HCT116 (cell line): ENCODE data around the gene STAT2. TPM values are rescaled to one million over a fixed set of nuclear protein-coding genes. Genes with fewer than 3 reads are reported as not detected.

Experiments used
- ATAC-seq: fragments of 200-7000 bp; cut with Tn5 transposase; 2 replicates; pipeline ENCODE4 v1.9.1; 2020; ENCODE audit warnings: mild to moderate bottlenecking, moderate library complexity
- BruUV-seq: library from RNA; stranded (reverse); fragments of 400-500 nt; replicated peaks from 2 replicates; lab custom pipeline; 2021; lab: Mats Ljungman, UMichigan
- CTCF ChIA-PET: fragments of 300-600 bp; sonication (Branson Sonifier 250); formaldehyde crosslinking; loops from one replicate; lab custom pipeline; 2021; ENCODE audit warnings: antibody characterized with exemption; lab: Charles Lee
- POLR2A ChIA-PET: fragments of 300-600, 350-600 bp; sonication (Branson Sonifier 250); formaldehyde crosslinking; loops from one replicate; lab custom pipeline; 2021; ENCODE audit warnings: antibody characterized with exemption; lab: Charles Lee
- RAD21 ChIA-PET, 2 experiments: fragments of 300-600 bp; sonication (Branson Sonifier 250); formaldehyde crosslinking; loops; one replicate each; lab custom pipeline; 2023; ENCODE audit warnings: low total read pairs in 2 of 2; ENCODE audit not compliant: uncharacterized antibody in 2 of 2, unreplicated experiment in 2 of 2, low non-redundant PET in 1 of 2; lab: Charles Lee
- DNase-seq: peaks from one replicate; pipeline ENCODE4 v3.0.0-alpha.2; 2010; ENCODE audit warnings: low read depth, low spot score
- H2AFZ ChIP-seq: fragments of 200-600 bp; shearing (Covaris generic), sonication (generic); 2 replicates; pipeline ENCODE4 v1.6.1; 2017; ENCODE audit warnings: low read depth, mixed run types, mixed read lengths, antibody characterized with exemption, low read length; ENCODE audit not compliant: poor library complexity, severe bottlenecking
- H3K27ac ChIP-seq: 2 replicates; pipeline ENCODE4 v1.5.1; 2012; ENCODE audit warnings: low read depth, low read length
- H3K27me3 ChIP-seq: fragments of 200-600 bp; sonication (generic); 2 replicates; pipeline ENCODE4 v1.6.1; 2016; ENCODE audit warnings: mixed run types, low read length, mixed read lengths; ENCODE audit not compliant: insufficient read depth
- H3K36me3 ChIP-seq, 2 experiments: fragments of 200-500 bp in 1 of 2; fragments of 200-600 bp in 1 of 2; sonication (Bioruptor generic) in 1 of 2; sonication (generic) in 1 of 2; 2 replicates each; pipeline versions ENCODE4 v1.5.1 to v1.6.1; 2014 to 2016; ENCODE audit warnings: low read length in 2 of 2, inconsistent platforms in 1 of 2, mixed read lengths in 1 of 2, mixed run types in 1 of 2; ENCODE audit not compliant: insufficient read depth in 2 of 2, control insufficient read depth in 1 of 2
- H3K4me1 ChIP-seq, 2 experiments: fragments of 200-600 bp in 1 of 2; sonication (generic) in 1 of 2; 2 replicates each; pipeline versions ENCODE4 v1.5.1 to v1.6.1; 2012 to 2017; ENCODE audit warnings: low read length in 2 of 2, inconsistent platforms in 1 of 2, mild to moderate bottlenecking in 1 of 2, mixed read lengths in 1 of 2, mixed run types in 1 of 2, moderate library complexity in 1 of 2; ENCODE audit not compliant: insufficient read depth in 2 of 2, control insufficient read depth in 1 of 2
- H3K4me2 ChIP-seq: fragments of 200-600 bp; sonication (generic); 2 replicates; pipeline ENCODE4 v1.6.1; 2017; ENCODE audit warnings: mixed run types, low read length, mixed read lengths
- H3K4me3 ChIP-seq, 2 experiments: fragments of 200-600 bp in 1 of 2; sonication (generic) in 1 of 2; replicated peaks in 1 of 2; 2 replicates each; pipeline ENCODE4 v1.5.1; 2011 to 2016; ENCODE audit warnings: low read length in 2 of 2, control low read depth in 1 of 2, low read depth in 1 of 2, mild to moderate bottlenecking in 1 of 2, mixed read lengths in 1 of 2, mixed run types in 1 of 2
- H3K79me2 ChIP-seq: fragments of 200-600 bp; sonication (generic); 2 replicates; pipeline ENCODE4 v1.6.1; 2017; ENCODE audit warnings: mild to moderate bottlenecking, mixed run types, low read length, moderate library complexity, mixed read lengths; ENCODE audit not compliant: insufficient read depth
- H3K9ac ChIP-seq: fragments of 200-600 bp; sonication (generic); 2 replicates; pipeline ENCODE4 v1.6.1; 2016; ENCODE audit warnings: low read length, mixed read lengths
- H3K9me2 ChIP-seq: fragments of 200-600 bp; sonication (generic), shearing (Covaris generic); 2 replicates; pipeline ENCODE4 v1.6.1; 2017; ENCODE audit warnings: mixed run types, mild to moderate bottlenecking, moderate library complexity; ENCODE audit not compliant: insufficient read depth
- H3K9me3 ChIP-seq, 2 experiments: fragments of 200-500 bp in 1 of 2; fragments of 200-600 bp in 1 of 2; sonication (Bioruptor generic) in 1 of 2; sonication (generic) in 1 of 2; 2 replicates each; pipeline ENCODE4 v1.6.1; 2014 to 2017; ENCODE audit warnings: low read length in 2 of 2, mixed read lengths in 2 of 2, inconsistent platforms in 1 of 2, low read depth in 1 of 2, mild to moderate bottlenecking in 1 of 2, mixed run types in 1 of 2, moderate library complexity in 1 of 2; ENCODE audit not compliant: control insufficient read depth in 1 of 2, insufficient read depth in 1 of 2
- H4K20me1 ChIP-seq: fragments of 200-600 bp; sonication (generic), shearing (Covaris generic); 2 replicates; pipeline ENCODE4 v1.6.1; 2017; ENCODE audit warnings: mixed run types, mild to moderate bottlenecking, moderate library complexity; ENCODE audit not compliant: insufficient read depth
- ATF3 ChIP-seq: IDR thresholded peaks from 2 replicates; pipeline ENCODE4 v1.6.1; 2012
- CEBPB ChIP-seq: IDR thresholded peaks from 2 replicates; pipeline ENCODE4 v1.6.1; 2012; ENCODE audit warnings: low read depth
- CTCF ChIP-seq, 3 experiments: fragments of 200-600 bp in 1 of 3; sonication (generic) in 1 of 3; IDR thresholded peaks in 2 of 3; conservative IDR thresholded peaks in 1 of 3; 2 replicates each; pipeline ENCODE4 v1.5.1; 2012 to 2017; ENCODE audit warnings: low read depth in 2 of 3, low read length in 2 of 3, antibody characterized with exemption in 1 of 3, borderline replicate concordance in 1 of 3, control low read depth in 1 of 3, mild to moderate bottlenecking in 1 of 3, mixed read lengths in 1 of 3, mixed run types in 1 of 3, moderate library complexity in 1 of 3; ENCODE audit not compliant: insufficient read depth in 1 of 3
- EGR1 ChIP-seq: IDR thresholded peaks from 2 replicates; pipeline ENCODE4 v1.6.1; 2012; ENCODE audit warnings: low read depth
- ELF1 ChIP-seq: IDR thresholded peaks from 2 replicates; pipeline ENCODE4 v1.6.1; 2012; ENCODE audit warnings: low read depth, borderline replicate concordance
- EZH2phosphoT487 ChIP-seq: fragments of 200-600 bp; IDR thresholded peaks from 2 replicates; pipeline ENCODE4 v1.6.1; 2018; ENCODE audit warnings: antibody characterized with exemption, borderline replicate concordance
- FOSL1 ChIP-seq: IDR thresholded peaks from 2 replicates; pipeline ENCODE4 v1.6.1; 2012; ENCODE audit warnings: low read depth
- MAX ChIP-seq: IDR thresholded peaks from 2 replicates; pipeline ENCODE4 v1.6.1; 2012
- POLR2A ChIP-seq: IDR thresholded peaks from 2 replicates; pipeline ENCODE4 v1.7.0; 2011; ENCODE audit warnings: borderline replicate concordance; ENCODE audit not compliant: insufficient read depth, insufficient read length; ENCODE audit errors: extremely low read depth
- POLR2AphosphoS5 ChIP-seq: IDR thresholded peaks from 2 replicates; pipeline ENCODE4 v1.6.1; 2011; ENCODE audit warnings: mild to moderate bottlenecking, low read depth, low read length, moderate library complexity
- RAD21 ChIP-seq: IDR thresholded peaks from 2 replicates; pipeline ENCODE4 v1.6.1; 2012; ENCODE audit warnings: low read depth, mild to moderate bottlenecking
- REST ChIP-seq: IDR thresholded peaks from 2 replicates; pipeline ENCODE4 v1.6.1; 2012; ENCODE audit warnings: low read depth
- SIN3A ChIP-seq: IDR thresholded peaks from 2 replicates; pipeline ENCODE4 v1.6.1; 2012; ENCODE audit warnings: low read depth
- SP1 ChIP-seq: IDR thresholded peaks from 2 replicates; pipeline ENCODE4 v1.6.1; 2012; ENCODE audit warnings: low read depth
- SRF ChIP-seq: IDR thresholded peaks from 2 replicates; pipeline ENCODE4 v1.6.1; 2012; ENCODE audit warnings: low read depth
- ZFX ChIP-seq: fragments of 450-650 bp; IDR thresholded peaks from 2 replicates; pipeline ENCODE4 v1.6.1; 2017
- intact Hi-C: fragments of 100-400 bp; cut with micrococcal nuclease; formaldehyde crosslinking; loops from 2 replicates; pipeline ENCODE4 v1.10.0; 2022
- total RNA-seq: library from RNA; stranded (reverse); gene quantifications from one replicate; pipeline ENCODE4 v1.2.1, GENCODE V29; 2021; ENCODE audit not compliant: unreplicated experiment

The STAT2 gene
- total RNA-seq, 1 experiment from 2014 or later = 53.1 TPM

DNA sequence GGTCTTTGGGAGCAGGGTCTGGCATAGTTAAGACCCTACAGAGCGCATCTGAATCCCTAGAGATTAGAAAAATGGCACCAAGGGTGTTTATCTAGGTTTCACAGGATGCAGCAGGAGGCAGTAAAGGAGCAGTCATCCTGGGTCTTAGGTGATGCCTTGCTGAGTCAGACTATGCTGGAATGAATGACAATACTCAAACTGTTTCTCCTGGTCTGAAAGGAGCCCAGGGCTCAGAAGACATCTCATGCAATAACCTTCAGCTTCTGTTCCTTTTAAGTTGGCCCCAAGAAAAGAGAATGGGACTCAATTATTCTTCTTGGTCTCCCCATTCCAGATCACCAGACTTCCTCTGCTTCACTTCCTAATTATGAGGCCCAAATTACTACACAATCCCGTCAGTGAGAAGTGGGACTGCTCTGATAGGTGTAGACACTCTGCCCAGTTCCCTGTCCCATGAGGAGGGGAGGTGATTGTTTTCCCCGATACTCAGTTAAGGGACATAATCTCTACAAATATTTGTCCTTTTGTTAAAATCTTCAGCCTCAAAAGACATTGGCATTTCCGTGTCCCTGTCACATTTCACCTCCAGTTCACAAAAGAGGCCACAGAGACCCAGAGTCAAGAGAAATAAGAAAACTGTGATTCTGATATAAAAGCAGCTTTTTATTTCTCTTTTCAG is 17.5 kb upstream of the STAT2 start:
- Histone ChIP-seq H3K9me3 (no peaks in the 10 kb centered on the region), H2AFZ (peak overlapping the region; percentile 26), H3K9ac (no peak overlapping the region), H3K4me2 (no peak overlapping the region), H3K9me2 (no peaks in the 10 kb centered on the region), H3K4me3 (no peak overlapping the region), H3K79me2 (no peaks in the 10 kb centered on the region), H3K27me3 (no peaks in the 10 kb centered on the region), H3K4me1 (peaks cover 0 to 7% of the 10 kb centered on the region in 2 experiments; a peak in 1 of 4 replicates), H3K36me3 (no peaks in the 10 kb centered on the region), H4K20me1 (no peaks in the 10 kb centered on the region), H3K27ac (no peak overlapping the region)
- peak; percentile 70 for ATAC-seq
- CTCF ChIA-PET = interaction anchor here (2.4 kb wide), 1 partner anchor 87 kb away, joined by 10 read pairs; no protein-coding TSS in a partner anchor
- RAD21 ChIA-PET = no interaction called here
- POLR2A ChIA-PET = interaction anchor here (1.3 to 1.6 kb wide), 2 partner anchors 9 to 17 kb away, joined by 3 to 5 read pairs; no protein-coding TSS in a partner anchor
- DNase-seq = peak; percentile 12
- TF ChIP-seq CEBPB (no peak), ELF1 (no peak), EGR1 (no peak), POLR2AphosphoS5 (no peak), ATF3 (no peak), RAD21 (peak; percentile 65), EZH2phosphoT487 (no peak), POLR2A (no peak), SRF (no peak), MAX (no peak), ZFX (no peak), SP1 (no peak), SIN3A (no peak), FOSL1 (0 out of 2 replicates have a peak, but pooled peaks have one; percentile 25), REST (no peak), CTCF (IDR thresholded peaks at IDR 0.05 in 2 of 3, conservative IDR thresholded peaks at IDR 0.05 in 1 of 3; ENCODE audit: borderline replicate concordance in 1 of 3, insufficient read depth in 1 of 3, low read depth in 2 of 3, low read length in 2 of 3) (peak in 2 of 3 experiments; percentile 26; a peak in 2 of 6 replicates)
- intact Hi-C loops = loop anchor here (1.0 kb wide), 1 partner anchor 87 kb away; no protein-coding TSS in a partner anchor
- no TSS peak for BruUV-seq
